ENCODE measurements around the gene AFDN. TPM values are rescaled to one million over a fixed set of nuclear protein-coding genes. Genes with fewer than 3 reads are reported as not detected.

AFDN gene
- total RNA-seq, 1 donor from 2014 or later = 102 TPM

DNA sequence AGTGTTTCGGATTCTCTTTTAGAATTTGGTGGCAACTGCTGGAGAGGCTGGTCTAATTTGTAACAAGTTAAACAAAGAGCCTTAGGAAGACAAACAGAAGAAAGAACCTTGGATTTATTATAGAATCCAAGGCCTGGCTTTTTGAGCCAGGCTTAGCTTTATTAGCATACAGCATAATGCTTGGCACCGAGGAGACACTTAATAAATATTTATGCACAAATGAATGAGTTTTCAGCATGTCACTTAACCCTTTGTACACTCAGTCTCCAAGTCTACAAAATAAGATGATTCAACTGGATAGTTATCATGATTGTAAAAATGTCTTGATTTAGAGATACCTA lies 38.2 kb upstream of the AFDN start:
- Histone ChIP-seq H3K36me3 (no peaks in the 10 kb centered on the region), H3K4me1 (no peaks in the 10 kb centered on the region), H3K27ac (no peak overlapping the region), H3K9me3 (no peaks in the 10 kb centered on the region), H3K27me3 (no peaks in the 10 kb centered on the region), H3K4me3 (no peak overlapping the region)
- intact Hi-C loops (cut with DNase I) = no loop called here
- DNase-seq (ENCODE audit: low spot score in 2 of 2) = no peak
- TF ChIP-seq, protein P1, sequence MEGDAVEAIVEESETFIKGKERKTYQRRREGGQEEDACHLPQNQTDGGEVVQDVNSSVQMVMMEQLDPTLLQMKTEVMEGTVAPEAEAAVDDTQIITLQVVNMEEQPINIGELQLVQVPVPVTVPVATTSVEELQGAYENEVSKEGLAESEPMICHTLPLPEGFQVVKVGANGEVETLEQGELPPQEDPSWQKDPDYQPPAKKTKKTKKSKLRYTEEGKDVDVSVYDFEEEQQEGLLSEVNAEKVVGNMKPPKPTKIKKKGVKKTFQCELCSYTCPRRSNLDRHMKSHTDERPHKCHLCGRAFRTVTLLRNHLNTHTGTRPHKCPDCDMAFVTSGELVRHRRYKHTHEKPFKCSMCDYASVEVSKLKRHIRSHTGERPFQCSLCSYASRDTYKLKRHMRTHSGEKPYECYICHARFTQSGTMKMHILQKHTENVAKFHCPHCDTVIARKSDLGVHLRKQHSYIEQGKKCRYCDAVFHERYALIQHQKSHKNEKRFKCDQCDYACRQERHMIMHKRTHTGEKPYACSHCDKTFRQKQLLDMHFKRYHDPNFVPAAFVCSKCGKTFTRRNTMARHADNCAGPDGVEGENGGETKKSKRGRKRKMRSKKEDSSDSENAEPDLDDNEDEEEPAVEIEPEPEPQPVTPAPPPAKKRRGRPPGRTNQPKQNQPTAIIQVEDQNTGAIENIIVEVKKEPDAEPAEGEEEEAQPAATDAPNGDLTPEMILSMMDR (IDR thresholded peaks at IDR 0.05) = no peak

GRCh38 chr6:167789358-167789757 lies 37.4 kb upstream of the AFDN start:
- Histone ChIP-seq H3K36me3 (no peaks in the 10 kb centered on the region), H3K4me1 (no peaks in the 10 kb centered on the region), H3K4me3 (no peak overlapping the region), H3K27me3 (no peaks in the 10 kb centered on the region), H3K9me3 (no peaks in the 10 kb centered on the region), H3K27ac (no peak overlapping the region)
- DNase-seq (ENCODE audit: low spot score in 2 of 2) = no peak
- TF ChIP-seq, protein P1 (IDR thresholded peaks at IDR 0.05) = no peak
- intact Hi-C loops (cut with DNase I) = no loop called here

DNA sequence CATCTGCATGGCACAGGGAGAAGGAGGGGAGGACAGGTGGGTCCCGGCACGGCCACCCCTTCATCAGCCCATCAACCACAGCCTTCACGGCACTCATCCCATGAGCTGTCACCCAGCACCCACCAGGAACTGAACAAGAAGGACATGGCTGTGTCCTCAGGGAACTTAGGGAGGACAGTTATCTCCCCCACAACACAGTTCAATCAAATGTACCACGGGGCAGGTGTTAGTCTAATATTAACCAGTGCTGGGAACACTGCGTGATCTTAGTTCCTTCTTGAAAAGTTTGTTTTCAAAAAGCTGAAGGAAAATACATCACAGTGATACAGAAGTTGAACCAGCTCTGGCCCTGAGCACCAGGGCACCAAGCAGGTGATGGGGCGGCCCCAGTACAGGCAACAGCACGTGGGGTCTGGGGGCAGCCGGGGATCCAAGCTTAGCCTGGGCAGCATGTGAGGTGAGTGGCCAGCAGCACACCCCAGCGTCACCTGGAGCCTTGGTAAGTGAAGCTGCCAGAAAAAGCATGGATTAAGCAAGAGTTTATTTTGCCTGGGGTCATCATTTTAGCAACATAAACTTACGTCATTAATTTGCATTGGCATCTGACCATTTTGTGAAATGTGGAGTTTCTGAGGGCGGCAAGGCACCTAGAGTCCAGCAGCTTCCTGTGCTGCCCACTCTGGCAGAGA lies 35.5 kb upstream of the AFDN start:
- Histone ChIP-seq H3K27me3 (no peaks in the 10 kb centered on the region), H3K4me1 (peaks cover 0 to 3% of the 10 kb centered on the region in 2 donors), H3K9me3 (no peaks in the 10 kb centered on the region), H3K27ac (no peak overlapping the region), H3K4me3 (no peak overlapping the region), H3K36me3 (no peaks in the 10 kb centered on the region)
- no peak for DNase-seq (ENCODE audit: low spot score in 2 of 2)
- TF ChIP-seq, protein P1 (IDR thresholded peaks at IDR 0.05) = no peak
- intact Hi-C loops (cut with DNase I) = no loop called here

- DNase-seq (ENCODE audit: low spot score in 2 of 2) = no peak
- TF ChIP-seq, protein P1 (IDR thresholded peaks at IDR 0.05) = no peak
- no peak overlapping the region for H3K4me3 ChIP-seq
- intact Hi-C loops (cut with DNase I) = no loop called here
- no peaks in the 10 kb centered on the region for H3K27me3 ChIP-seq
- H3K36me3 ChIP-seq = no peaks in the 10 kb centered on the region
- no peak overlapping the region for H3K27ac ChIP-seq
- H3K4me1 ChIP-seq = peaks cover 0 to 6% of the 10 kb centered on the region in 2 donors
- H3K9me3 ChIP-seq = no peaks in the 10 kb centered on the region
Observed at GRCh38 chr6:167791780-167792478, 34.8 kb upstream of the AFDN start.

DNA sequence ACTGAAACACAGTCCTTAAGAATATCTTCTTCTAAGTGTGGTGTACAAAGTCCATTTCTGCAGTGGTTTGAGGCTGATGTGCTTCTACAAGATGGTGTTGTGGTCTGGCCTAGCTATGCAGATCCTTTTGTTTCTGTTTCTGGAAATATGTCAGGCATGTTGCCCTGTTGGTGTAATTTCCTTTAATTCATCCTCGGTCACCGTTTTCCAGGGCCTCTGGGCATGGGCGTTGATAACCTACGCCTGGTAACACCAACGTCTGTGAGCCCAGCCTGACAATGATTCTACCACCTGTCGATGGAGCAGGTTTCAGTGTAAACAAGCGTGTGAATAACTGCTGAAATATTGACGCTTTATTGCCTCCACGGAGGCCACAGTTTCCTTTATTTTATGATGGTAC lies 33.3 kb upstream of the AFDN start:
- TF ChIP-seq, protein P1 (IDR thresholded peaks at IDR 0.05) = no peak
- intact Hi-C loops (cut with DNase I) = no loop called here
- H3K4me3 ChIP-seq = no peak overlapping the region

More for the DNA sequence above, 33.3 kb upstream of the AFDN start:
- no peaks in the 10 kb centered on the region for H3K36me3 ChIP-seq
- DNase-seq (ENCODE audit: low spot score in 2 of 2) = no peak
- peaks cover 0 to 6% of the 10 kb centered on the region in 2 donors for H3K4me1 ChIP-seq
- H3K27ac ChIP-seq = no peak overlapping the region
- H3K9me3 ChIP-seq = no peaks in the 10 kb centered on the region
- H3K27me3 ChIP-seq = no peaks in the 10 kb centered on the region

Data from ascending aorta (tissue), 2 donors.